HG03342 (cell line): ENCODE measurements around the gene TMEM97.

Experiments used
- ATAC-seq: cut with Tn5 transposase; IDR thresholded peaks from one replicate; pipeline ENCODE4 v1.9.1; 2021; ENCODE audit warnings: mild to moderate bottlenecking, moderate library complexity; ENCODE audit not compliant: unreplicated experiment

The TMEM97 gene

DNA sequence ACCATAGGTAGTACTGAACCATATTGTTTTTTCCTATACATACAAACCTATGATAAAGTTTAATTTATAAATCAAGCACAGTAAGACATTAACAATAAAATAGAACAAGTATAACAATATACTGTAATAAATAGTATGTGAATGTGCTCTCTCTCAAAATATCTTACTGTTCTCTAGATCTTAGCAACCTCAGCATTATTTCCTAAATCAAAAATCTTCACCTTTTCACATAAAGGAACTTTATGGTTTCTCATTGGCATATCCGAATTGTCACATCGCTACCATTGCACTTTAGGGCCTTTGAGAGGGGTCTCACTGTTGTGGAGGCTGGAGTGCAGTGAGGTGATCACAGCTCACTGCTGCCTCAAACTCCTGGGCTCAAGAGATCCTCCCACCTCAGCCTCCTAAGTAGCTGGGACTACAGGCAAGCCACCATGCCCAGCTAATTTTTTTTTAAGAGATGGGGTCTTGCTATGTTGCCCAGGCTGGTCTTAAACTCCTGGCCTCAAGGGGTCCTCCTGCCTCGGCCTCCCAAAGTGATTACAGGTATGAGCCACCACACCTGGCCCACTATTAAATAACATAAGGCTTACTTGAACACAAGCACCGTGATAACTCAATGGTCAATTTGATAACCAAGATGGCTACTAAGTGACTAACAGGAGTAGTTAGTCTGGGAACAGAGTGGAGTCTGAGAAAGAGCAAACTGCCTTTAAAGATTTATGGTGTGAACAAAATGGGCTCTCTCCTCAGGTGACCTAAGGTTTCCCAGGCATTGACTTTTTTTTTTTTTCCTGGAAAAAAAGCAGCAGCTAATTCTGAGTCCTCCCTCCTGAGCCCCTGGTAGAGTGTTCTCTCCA lies 2.9 kb upstream of the TMEM97 start:
- ATAC-seq = no peak

DNA sequence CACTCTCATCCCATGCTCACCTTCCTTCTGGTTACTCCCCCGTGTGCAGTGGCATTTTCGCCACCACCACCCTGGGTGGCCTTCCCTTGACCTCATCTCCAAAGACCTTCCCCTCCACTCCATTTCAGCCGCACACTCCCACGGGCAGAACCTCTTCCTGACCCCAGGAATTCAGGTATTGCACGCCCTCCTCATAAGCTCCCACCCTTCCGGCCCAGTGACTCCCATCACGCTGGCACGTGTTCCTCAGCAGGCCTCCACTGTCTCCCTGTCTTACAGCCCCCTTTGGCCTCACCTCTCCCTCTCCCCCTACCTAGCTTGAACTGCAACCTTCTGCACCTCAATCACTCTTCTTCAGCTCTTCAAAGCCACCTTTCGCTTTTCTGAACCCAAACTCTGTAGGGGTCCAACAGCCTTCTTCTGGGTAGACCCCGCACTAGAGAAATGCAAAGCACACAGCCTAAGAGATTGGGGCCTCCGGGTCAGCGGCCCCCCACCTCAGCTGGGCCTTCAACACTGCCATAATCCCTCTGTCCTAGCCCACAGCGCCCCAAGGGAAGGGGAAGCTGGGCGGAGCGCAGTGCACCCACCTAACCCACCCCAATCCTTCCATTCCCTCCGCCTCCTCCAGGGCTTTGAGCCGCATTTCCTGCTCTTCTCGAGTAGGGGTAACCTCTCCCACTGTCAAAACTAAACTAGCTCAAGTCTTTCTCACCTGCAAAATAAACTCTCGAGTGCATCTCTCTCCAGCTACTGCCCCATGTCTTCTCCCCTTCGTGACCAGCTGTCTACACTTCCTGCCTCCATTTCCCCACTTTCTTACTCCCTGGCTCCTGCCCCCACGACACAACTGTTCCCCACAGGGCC lies 1.7 kb upstream of the TMEM97 start:
- no peak for ATAC-seq

DNA sequence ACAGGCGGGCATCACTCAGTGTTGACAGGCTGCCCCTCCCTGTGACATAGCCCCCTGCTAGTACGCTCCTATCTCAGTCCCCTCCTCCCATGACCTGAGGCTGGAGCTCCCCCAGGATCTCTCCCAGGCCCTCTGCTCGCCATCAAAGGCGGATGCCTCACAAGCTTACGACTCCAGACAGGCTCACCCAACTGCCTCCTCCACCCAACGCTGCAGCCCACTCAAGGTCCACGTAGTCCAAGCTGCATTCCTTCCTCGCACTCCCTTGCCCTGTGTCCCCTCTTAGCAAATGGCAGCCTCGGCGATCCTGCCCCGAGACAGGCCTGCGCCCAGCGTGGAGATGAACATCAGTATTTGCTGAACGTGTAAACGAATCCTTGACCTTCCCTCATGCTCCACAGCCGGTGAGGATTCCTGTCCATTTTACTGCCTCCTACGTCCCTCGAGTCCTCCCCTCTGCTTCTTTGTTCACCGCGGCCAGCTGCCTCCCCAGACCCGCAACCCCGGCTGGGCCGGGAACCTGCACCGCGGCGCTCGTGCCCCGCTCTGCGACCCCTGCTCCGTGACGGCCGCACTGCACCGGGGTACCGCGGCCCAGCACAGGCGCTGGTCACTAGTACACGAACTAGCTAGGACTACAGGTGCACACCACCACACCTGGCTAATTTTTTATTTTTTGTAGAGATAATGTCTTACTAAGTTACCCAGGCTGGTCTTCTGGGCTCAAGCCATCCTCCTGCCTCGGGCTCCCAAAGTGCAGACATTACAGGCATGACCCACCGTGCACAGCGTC lies 838 bp upstream of the TMEM97 start:
- no peak for ATAC-seq

DNA sequence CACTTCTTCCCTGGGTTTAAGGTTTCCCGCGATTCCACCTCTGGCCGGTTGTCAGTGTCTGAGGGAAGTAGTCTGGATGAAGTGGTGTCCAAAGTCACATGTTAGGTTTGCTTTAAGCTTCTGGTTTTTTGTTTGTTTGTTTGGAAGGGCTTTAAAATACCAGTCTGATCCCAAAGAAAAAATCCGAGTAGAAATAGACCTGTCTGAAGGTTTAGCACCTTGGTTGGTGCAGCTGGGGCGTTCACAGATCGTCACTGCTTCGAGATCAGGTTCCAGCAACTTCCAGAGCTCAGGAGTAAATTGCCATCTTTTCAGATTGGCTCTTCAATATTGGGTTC lies 567 bp downstream of the TMEM97 start:
- ATAC-seq = no peak

DNA sequence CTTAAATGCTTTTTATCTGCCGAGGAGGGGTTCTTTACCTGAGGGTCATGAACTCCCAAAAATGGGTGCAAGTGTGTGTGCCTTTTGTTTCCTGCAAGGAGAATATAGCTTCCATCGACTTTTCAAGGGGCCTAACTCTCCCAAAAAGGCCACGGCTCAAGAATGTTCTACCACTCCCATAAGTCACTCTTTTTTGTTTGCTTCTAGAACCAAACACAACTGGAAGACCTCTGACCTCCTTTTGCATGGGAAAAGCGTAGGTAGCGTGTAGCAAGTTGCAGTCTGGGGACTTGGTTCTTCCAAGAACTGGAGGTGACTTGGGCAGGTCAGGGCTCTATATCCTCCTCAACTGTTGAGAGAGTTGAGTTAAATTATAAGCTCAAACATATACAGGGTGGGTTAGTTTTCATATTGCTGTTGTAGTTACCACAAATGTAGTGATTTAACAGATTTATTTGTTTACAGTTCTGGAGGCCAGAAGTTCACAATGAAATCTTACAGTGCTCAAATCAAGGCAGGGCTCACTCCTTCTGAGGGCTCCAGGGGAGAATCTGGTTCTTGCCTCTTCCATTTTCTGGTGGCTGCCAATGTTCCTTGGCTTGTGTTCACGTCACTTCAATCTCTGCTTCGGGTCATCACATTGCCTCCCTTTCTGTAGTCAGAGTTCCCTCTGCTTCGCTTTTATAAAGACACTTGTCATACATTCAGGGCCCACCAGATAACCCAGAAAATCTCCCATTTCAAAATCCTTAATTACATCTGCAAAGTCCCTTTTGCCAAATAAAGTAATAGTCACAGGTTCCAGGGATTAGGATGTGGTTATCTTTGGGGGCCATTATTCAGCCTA lies 1.4 kb downstream of the TMEM97 start:
- ATAC-seq = no peak

DNA sequence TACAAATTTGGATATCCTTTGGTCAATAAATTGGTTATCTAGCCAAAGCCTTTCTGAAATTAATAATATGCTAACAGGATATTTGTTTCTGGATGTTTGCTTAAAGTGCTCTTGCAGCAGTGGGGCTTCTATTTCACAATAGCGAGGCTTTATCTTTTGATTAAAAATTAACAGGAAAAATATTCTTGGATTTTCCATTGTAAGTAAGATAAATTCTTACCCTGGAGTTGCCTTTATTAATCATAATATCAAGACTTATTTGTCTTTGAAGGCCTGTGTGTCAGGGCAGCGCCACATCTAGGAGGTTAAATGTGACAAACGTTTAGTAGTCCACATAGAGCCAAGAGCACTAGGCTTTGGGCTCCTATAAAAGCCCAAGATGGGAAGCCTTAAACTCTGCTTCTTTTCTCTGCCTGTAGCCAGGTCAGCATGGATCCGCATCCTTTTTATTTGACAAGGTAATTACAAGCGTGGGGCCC lies 5.3 kb downstream of the TMEM97 start:
- no peak for ATAC-seq

- no peak for ATAC-seq
Observed at GRCh38 chr17:28324781-28325180, 5.8 kb downstream of the TMEM97 start.

- ATAC-seq = no peak
Observed at GRCh38 chr17:28325211-28325610, 6.2 kb downstream of the TMEM97 start.

DNA sequence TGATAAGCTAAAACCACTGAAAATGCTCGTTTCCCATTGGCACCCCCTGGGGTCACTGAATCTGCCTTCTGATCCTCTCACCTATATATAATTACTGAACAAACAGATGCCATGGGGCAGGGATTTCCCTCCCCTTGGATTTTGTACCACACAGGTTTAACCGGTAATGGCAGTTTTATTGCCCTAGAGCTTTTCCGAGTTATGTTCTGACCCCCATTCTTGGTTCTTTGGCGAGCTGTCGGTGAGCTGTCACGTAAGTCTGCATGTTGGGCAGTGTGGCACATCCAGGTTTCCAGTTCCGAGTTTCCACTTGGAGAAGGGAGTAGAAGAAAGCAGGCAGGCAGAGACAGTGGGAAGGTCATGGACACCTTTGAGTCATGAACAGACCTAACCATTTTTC lies 7.1 kb downstream of the TMEM97 start:
- no peak for ATAC-seq

GRCh38 chr17:28327031-28327607 lies 8.1 kb downstream of the TMEM97 start:
- no peak for ATAC-seq

- no peak for ATAC-seq
Observed at GRCh38 chr17:28327709-28328108, 8.7 kb downstream of the TMEM97 start.

- no peak for ATAC-seq
Observed at GRCh38 chr17:28328325-28328724, 9.3 kb downstream of the TMEM97 start.

GRCh38 chr17:28330671-28331070 lies 11.7 kb downstream of the TMEM97 start:
- ATAC-seq = no peak

DNA sequence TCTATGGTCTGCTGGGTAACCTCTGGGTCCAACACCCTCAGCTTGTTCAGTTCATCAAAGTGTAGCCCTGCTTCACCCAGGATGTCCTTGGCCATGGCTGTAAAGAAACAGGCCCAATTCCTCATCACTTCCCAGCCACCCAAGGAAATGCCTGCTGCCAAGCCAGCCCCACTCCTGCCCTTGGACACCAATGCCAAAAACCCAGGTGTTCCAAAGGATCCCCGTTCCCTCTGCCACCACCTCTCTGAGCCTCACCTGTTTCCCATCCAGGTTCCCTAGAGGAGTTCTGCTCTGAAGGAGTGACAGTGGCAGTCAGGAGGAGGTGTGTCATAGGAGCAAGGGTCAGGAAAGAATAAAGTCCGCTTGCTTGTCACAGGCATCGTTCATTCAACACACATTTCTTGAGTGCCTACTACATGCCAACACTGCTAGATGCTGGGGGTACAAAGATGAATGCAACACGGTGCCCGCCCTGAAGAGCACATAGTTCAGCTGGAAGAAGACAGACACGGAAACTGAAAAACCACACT lies 13.0 kb downstream of the TMEM97 start:
- no peak for ATAC-seq

DNA sequence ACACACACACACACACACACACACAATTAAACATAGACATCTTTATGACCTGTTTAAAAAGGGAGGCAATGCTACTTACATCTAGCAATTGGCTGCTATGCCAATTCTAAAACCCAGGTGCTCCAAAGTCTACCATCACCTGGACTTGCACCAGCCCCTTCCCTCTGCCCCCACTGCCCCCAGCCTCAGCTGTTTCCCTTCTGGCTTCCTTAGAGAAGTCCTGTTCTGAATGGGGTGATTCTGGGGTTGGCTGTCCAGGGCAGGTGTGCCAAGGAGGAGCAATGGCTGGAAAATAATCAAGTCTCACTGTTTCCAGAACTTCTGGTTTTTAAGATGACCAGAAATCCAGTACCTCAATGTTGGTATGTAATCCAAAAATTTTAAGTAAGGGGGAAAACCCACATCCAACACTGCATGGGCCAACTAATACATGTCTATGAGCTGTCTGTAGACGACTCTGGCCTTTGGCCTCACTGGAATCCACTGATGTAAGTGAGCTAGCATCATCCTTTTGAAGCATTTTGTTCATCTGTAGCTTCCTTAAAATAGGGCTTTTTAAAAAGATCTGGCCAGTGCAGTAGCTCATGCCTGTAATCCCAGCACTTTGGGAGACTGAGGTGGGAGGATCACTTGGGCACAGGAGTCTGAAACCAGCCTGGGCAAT lies 14.2 kb downstream of the TMEM97 start:
- no peak for ATAC-seq

DNA sequence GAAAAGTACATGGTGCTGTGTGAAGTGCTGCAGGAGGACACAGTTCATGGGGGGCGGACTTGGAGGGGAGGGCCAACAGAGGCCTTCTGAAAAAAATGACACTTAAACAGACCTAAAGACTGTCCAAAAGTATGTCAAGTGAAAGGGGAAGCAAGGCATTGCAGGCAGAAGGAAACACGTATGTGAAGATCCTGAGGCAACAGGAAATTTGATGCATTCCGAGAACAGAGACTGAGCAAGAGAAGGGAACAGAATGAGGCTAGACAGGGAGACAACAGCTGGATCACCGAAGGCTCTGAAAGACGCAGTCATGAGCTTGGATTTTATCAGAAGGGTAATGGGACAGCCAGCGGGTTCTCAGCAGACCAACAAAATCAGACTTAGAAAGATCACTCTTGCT lies 15.2 kb downstream of the TMEM97 start:
- ATAC-seq = no peak

- no peak for ATAC-seq
Observed at GRCh38 chr17:28334666-28335200, 15.7 kb downstream of the TMEM97 start.

DNA sequence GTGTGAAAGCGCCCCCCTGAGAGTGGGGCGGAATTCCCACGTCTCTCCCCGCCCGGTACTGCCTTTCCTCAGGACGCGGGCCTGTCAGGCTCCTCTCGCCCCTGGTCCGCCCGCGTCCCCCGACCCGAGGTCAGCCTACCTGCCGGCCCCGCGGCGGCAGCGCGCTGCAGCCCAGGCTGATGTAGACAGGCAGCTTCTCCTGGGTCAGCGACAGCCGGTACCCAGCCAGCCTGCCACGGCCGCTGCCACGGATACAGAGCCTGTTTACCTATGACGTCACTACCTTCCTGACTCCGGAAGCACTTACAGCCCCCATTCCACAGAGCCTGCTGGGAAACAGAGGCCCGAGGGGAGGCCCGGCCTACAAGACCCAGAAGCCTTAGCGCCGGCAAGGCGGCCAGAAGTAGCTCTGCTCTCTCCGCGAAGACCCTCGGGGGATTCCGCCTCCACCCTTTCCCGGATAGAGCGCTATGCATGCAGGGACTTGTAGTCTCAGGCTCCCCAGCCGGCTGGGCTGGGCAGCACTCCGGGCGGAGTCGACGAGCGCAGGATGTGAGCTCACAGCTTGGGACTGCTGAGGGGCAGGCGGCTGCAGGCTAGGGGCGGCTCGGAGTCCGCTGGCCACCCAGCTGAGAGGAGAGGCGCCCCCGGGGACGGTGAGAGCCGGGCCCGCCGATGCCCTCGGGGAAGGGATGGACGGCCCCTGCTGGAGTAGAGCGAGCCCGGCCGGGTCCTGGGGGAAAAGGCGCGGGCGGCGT lies 16.4 kb downstream of the TMEM97 start, which contains the start of the genes IFT20 and TNFAIP1:
Gene IFT20 (minus strand): TSS at position 272 of the 758 bp plus-strand sequence. CDS start 3,487 bp downstream, outside the sequence.
Gene TNFAIP1 (plus strand): TSS at position 561 of the 758 bp plus-strand sequence. CDS start 3,761 bp downstream, outside the sequence.
- ATAC-seq = peak; percentile 95
